HG02938 (cell line): ENCODE measurements around the gene TFF1.
A peak's percentile ranks its signal among the peaks of the same experiment; 100 is the strongest.
"Not testable (repeated sequence)": the region's sequence is repeated elsewhere in the genome, so short reads cannot be mapped to it uniquely, and the experiment has no call there.

Source experiments
- ATAC-seq: cut with Tn5 transposase; IDR thresholded peaks from one replicate; pipeline ENCODE4 v1.9.1; 2021; ENCODE audit warnings: mild to moderate bottlenecking, moderate library complexity; ENCODE audit not compliant: unreplicated experiment

The TFF1 gene

GRCh38 chr21:42366292-42367010, at the start of gene TFF1:
Gene TFF1 (minus strand): TSS chr21:42366535. CDS start chr21:42366495, 40 bp downstream.
- no peak for ATAC-seq

GRCh38 chr21:42414928-42415769, 48.8 kb upstream of the TFF1 start:
- peak; percentile 76 for ATAC-seq

GRCh38 chr21:42414553-42414927, 48.2 kb upstream of the TFF1 start:
- ATAC-seq: no peak

- ATAC-seq: no peak
These were observed 47.7 kb upstream of the TFF1 start for GRCh38 chr21:42414066-42414465.

- no peak for ATAC-seq
These were observed 47.2 kb upstream of the TFF1 start for GRCh38 chr21:42413500-42413899.

GRCh38 chr21:42413093-42413492, 46.8 kb upstream of the TFF1 start:
- ATAC-seq: no peak

GRCh38 chr21:42412636-42412933, 46.2 kb upstream of the TFF1 start:
- no peak for ATAC-seq

GRCh38 chr21:42411891-42412635, 45.7 kb upstream of the TFF1 start:
- no peak for ATAC-seq

GRCh38 chr21:42411197-42411869, 45.0 kb upstream of the TFF1 start:
- no peak for ATAC-seq

- ATAC-seq: no peak
These were observed 43.0 kb upstream of the TFF1 start for GRCh38 chr21:42409366-42409765.

GRCh38 chr21:42408718-42409117, 42.4 kb upstream of the TFF1 start:
- ATAC-seq: not testable (repeated sequence)

GRCh38 chr21:42407476-42407875, 41.1 kb upstream of the TFF1 start:
- ATAC-seq: no peak

GRCh38 chr21:42406866-42407265, 40.5 kb upstream of the TFF1 start:
- no peak for ATAC-seq

GRCh38 chr21:42406201-42406621, 39.9 kb upstream of the TFF1 start:
- ATAC-seq: no peak

GRCh38 chr21:42405064-42406013, 39.0 kb upstream of the TFF1 start:
- no peak for ATAC-seq

GRCh38 chr21:42404539-42404938, 38.2 kb upstream of the TFF1 start:
- ATAC-seq: no peak

- ATAC-seq: no peak
These were observed 37.4 kb upstream of the TFF1 start, which contains the start of gene UBASH3A for GRCh38 chr21:42403611-42404231. Gene UBASH3A (plus strand): TSS chr21:42403902. CDS start chr21:42403946, 44 bp downstream.

GRCh38 chr21:42401820-42402251, 35.5 kb upstream of the TFF1 start:
- ATAC-seq: no peak

GRCh38 chr21:42401154-42401553, 34.8 kb upstream of the TFF1 start:
- ATAC-seq: no peak
